HG03139 (cell line): ENCODE results near the gene IFNA7.
"Not testable (repeated sequence)": the region's sequence is repeated elsewhere in the genome, so short reads cannot be mapped to it uniquely, and the experiment has no call there.

Experiments used
- ATAC-seq: cut with Tn5 transposase; IDR thresholded peaks from one replicate; pipeline ENCODE4 v1.9.1; 2021; ENCODE audit not compliant: unreplicated experiment

Gene IFNA7

DNA sequence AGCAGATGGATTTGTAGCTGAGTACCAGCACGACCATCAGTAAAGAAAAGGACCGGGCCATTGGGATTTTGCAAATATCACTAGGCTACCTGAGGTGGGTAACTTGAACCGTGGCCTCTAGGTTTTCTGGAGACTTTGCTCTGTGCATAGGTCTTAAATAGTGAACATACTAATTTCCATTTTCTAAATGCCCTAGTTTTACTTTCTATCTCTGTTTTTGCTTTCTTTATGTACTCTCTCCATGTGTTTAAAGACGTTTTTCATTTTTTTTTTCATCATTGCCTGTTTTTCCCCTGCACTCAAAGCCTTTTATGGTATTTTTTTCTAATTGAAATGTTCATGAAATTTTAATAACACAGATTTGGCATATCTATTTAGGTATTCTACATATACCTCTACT lies at the start of gene IFNA7:
TSS of gene IFNA7 (minus strand) at position 101 of the 400 bp plus-strand sequence. CDS start at position 61, 40 bp downstream.
- not testable (repeated sequence) for ATAC-seq

DNA sequence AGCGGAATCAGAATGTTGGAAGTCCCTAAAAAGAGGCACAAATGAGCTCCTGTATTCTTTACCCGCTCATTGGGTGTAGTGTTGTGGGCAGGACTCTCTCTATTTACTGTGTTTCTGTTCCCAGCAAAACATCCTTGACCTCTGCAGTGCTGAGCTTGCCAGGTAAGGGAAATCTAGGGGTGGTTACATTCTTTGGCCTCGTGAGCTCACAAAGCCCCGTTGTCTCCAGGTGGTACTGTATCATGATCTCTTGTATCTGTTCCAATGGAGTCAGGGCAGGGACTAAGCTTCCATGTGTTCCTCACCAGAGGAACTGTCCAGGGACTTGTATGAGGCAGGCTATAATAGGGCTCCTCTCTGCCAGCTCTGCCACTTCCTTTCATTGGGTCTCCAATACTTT lies 49.6 kb upstream of the IFNA7 start:
- no peak for ATAC-seq

- ATAC-seq, result no peak
These were observed 49.2 kb upstream of the IFNA7 start for GRCh38 chr9:21251190-21251589.

- no peak for ATAC-seq
These were observed 42.8 kb upstream of the IFNA7 start for GRCh38 chr9:21244836-21245235.

- ATAC-seq, result no peak
These were observed 37.9 kb upstream of the IFNA7 start, which contains the start of gene IFNA14 for GRCh38 chr9:21239911-21240310. Gene IFNA14 (minus strand): TSS chr9:21240005. CDS start chr9:21239935, 70 bp downstream.

GRCh38 chr9:21236360-21236714 lies 34.3 kb upstream of the IFNA7 start:
- ATAC-seq, result peak; percentile 36

DNA sequence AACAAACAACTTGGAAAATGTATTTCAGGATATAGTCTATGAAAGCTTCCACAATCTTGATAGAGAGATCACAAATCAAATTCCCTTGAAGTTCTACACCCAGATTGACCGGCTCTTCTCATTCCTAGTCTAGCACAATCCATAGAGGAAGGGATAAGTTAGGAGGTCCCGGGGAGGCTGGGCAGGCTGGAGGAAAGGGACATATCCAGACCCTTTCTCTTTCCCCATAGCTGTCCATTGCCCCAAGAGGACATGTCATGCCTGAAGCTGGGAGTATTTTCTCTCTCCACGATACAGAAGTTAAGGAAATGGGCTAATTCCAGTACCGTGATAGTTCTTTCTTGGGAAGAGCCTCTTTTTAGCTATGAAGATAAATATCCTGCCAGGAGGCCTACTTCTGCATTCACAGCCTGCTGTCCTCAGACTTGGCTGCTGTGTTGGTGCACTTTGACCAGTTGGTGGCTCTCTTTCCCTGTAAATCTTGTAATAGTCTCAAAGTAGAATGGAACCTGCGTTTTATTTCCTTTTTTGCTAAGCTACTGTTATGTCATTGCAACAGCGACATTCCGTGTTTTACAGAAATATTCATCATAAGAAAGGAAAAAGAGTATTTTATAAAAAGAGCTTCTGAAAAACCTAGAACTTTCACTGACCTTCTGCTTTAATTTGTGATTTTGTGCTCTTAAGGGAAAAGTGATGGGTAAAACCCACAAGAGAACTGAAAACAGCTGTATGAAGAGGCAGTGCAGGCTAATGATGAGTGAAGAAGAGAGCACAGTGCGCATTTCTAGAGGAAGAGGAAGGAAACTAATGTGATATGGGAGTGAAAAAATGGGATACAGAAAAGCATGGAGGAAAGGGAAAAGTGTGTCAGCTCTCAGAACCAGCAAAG lies 33.7 kb upstream of the IFNA7 start:
- peak; percentile 74 for ATAC-seq

DNA sequence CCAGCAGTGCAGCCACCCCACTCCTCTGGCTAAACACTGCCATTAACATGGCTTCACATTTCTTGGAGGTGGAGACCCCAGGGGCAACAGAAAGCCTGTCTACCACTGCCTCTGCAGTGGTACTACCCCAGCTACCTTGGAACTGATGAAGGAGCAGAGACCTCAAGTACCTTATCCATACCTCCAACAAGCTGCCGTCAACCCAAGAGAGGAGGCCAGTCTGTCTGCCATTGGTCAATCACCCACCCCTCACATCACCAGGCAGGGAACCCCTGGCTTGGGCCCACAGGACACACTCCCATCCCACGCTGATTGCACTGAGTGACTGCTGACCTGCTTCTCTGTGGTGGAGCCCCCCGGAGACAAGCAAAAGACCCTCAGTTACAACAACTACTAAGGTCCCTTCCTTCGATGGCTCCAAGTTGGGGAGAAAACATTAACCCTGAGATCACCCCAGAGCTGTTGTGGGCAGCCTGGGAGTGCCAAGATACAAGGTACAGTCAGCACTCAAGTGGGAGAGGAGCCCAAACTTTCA lies 32.2 kb upstream of the IFNA7 start:
- no peak for ATAC-seq

- ATAC-seq, result no peak
These were observed 31.3 kb upstream of the IFNA7 start for GRCh38 chr9:21233258-21233657.

GRCh38 chr9:21228122-21228521 lies 26.1 kb upstream of the IFNA7 start, which contains the start of gene IFNA17:
Gene IFNA17 (minus strand): TSS chr9:21228222. CDS start chr9:21228173, 49 bp downstream.
- ATAC-seq, result no peak

DNA sequence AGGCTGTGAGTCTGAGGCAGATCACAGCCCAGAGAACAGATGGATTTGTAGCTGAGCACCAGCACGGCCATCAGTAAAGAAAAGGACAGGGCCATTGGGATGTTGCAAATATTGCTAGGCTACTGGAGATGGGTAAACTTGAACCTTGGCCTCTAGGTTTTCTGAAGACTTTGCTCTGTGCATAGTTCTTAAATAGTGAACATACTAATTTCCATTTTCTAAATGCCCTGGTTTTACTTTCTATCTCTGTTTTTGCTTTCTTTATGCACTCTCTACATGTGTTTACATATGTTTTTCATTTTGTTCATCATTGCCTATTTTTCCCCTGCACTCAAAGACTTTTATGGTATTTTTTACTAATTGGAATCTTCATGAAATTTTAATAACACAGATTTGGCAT lies 15.2 kb upstream of the IFNA7 start, which contains the start of gene IFNA16:
TSS of gene IFNA16 (minus strand) at position 101 of the 400 bp plus-strand sequence. CDS start at position 95, 6 bp downstream.
- ATAC-seq, result not testable (repeated sequence)

- not testable (repeated sequence) for ATAC-seq
These were observed 11.7 kb upstream of the IFNA7 start for GRCh38 chr9:21213411-21214326.

GRCh38 chr9:21212160-21212559 lies 10.2 kb upstream of the IFNA7 start:
- ATAC-seq, result not testable (repeated sequence)

GRCh38 chr9:21210782-21211181 lies 8.8 kb upstream of the IFNA7 start:
- not testable (repeated sequence) for ATAC-seq

- ATAC-seq, result no peak
These were observed 8.3 kb upstream of the IFNA7 start for GRCh38 chr9:21210311-21210710.

GRCh38 chr9:21207043-21207442 lies 5.0 kb upstream of the IFNA7 start, which contains the start of gene IFNA10:
Gene IFNA10 (minus strand): TSS chr9:21207143. CDS start chr9:21207097, 46 bp downstream.
- not testable (repeated sequence) for ATAC-seq

DNA sequence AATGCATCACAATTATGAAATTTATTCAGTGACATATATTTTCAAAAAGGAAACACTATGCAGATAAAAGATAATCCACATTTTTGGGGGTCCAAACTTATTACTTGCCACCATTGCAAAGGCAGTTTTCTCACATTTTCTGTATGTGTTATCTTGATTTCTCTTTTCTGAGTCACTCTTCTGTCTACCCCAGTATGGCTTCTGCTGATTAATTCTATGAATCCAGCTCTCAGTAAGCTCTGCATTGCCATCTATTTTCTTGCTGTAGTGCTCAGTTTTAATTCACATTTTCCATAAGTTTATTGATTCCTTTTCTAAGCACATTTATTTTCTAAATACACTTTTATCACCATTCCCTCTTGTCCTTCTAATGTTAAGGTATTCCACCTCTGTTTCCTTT lies 3.2 kb upstream of the IFNA7 start:
- ATAC-seq, result no peak

DNA sequence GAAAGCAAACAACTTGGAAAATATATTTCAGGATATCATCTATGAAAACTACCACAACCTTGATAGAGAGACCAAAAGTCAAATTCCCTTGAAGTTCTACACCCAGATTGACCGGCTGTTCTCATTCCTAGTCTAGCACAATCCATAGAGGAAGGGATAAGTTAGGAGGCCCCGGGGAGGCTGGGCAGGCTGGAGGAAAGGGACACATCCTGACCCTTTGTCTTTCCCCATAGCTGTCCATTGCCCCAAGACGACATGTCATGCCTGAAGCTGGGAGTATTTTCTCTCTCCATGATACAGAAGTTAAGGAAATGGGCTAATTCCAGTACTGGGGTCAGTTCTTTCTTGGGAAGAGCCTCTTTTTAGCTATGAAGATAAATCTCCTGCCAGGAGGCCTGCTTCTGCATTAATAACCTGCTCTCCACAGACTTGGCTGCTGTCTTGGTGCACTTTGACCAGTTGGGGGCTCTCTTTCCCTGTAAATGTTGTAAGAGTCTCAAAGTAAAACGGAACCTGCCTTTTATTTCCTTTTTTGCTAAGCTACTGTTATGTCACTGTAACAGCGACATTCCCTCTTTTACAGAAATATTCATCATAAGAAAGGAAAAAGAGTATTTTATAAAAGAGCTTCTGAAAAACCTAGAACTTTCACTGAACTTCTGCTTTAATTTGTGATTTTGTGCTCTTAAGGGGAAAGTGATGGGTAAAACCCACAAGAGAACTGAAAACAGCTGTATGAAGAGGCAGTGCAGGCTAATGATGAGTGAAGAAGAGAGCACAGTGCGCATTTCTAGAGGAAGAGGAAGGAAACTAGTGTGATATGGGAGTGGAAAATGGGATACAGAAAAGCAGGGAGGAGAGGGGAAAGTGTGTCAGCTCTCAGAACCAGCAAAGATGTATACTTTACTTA lies 6.9 kb downstream of the IFNA7 start:
- peak; percentile 90 for ATAC-seq

DNA sequence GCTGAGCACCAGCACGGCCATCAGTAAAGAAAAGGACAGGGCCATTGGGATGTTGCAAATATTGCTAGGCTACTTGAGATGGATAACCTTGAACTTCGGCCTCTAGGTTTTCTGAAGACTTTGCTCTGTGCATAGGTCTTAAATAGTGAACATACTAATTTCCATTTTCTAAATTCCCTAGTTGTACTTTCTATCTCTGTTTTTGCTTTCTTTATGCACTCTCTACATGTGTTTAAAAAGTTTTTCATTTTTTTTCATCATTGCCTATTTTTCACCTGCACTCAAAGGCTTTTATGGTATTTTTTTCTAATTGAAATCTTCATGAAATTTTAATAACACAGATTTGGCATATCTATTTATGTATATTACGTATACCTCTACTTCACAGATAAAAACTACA lies 14.5 kb downstream of the IFNA7 start, which contains the start of gene IFNA4:
TSS of gene IFNA4 (minus strand) at position 101 of the 400 bp plus-strand sequence. CDS start at position 45, 56 bp downstream.
- ATAC-seq, result not testable (repeated sequence)
